T-cell (primary cell): ENCODE data around the gene SYNM. TPM values are rescaled to one million over a fixed set of nuclear protein-coding genes. Genes with fewer than 3 reads are reported as not detected.

Source experiments
- ATAC-seq, 4 experiments: fragments of 200-7000 bp in 3 of 4; fragments of 150-1000 bp in 1 of 4; cut with Tn5 transposase; replicated peaks in 1 of 4; 1 replicate in 3 of 4; 2 replicates in 1 of 4; pipeline ENCODE4 v1.10.0; 2021; ENCODE audit warnings: moderate library complexity in 3 of 4, mild to moderate bottlenecking in 2 of 4, moderate number of reproducible peaks in 1 of 4
- CTCF ChIA-PET, 2 donors: fragments of 300-600 bp; sonication (Branson Sonifier 250); formaldehyde crosslinking; loops; one replicate each; lab custom pipeline; 2022; ENCODE audit warnings: antibody characterized with exemption in 2 of 2; lab: Charles Lee
- POLR2A ChIA-PET, 2 donors: fragments of 300-600 bp; sonication (Branson Sonifier 250); formaldehyde crosslinking; loops; one replicate each; lab custom pipeline; 2022; ENCODE audit warnings: antibody characterized with exemption in 2 of 2; lab: Charles Lee
- DNase-seq, 35 experiments: peaks; one replicate each; pipeline versions ENCODE4 v3.0.0 to v3.0.0-alpha.2; 2013 to 2023
- H3K27ac ChIP-seq: one replicate; pipeline ENCODE4 v1.5.1; 2013; ENCODE audit warnings: low read length
- H3K27me3 ChIP-seq, 2 experiments: replicated peaks in 1 of 2; 1 replicate in 1 of 2; 2 replicates in 1 of 2; pipeline versions ENCODE4 v1.6.1 to v1.7.0; 2013; ENCODE audit warnings: low read length in 1 of 2, mixed read lengths in 1 of 2; ENCODE audit not compliant: control insufficient read depth in 2 of 2, insufficient read depth in 2 of 2; ENCODE audit errors: extremely low read depth in 1 of 2
- H3K36me3 ChIP-seq, 2 donors: 1 replicate in 1 of 2; 2 replicates in 1 of 2; pipeline versions ENCODE4 v1.6.1 to v1.7.0; 2013; ENCODE audit warnings: low read length in 1 of 2; ENCODE audit not compliant: control insufficient read depth in 2 of 2, insufficient read depth in 1 of 2; ENCODE audit errors: extremely low read depth in 1 of 2
- H3K4me1 ChIP-seq, 2 experiments: 1 replicate in 1 of 2; 2 replicates in 1 of 2; pipeline versions ENCODE4 v1.6.1 to v1.7.0; 2013; ENCODE audit warnings: low read length in 2 of 2, mixed read lengths in 1 of 2; ENCODE audit not compliant: insufficient read depth in 2 of 2, control insufficient read depth in 1 of 2; ENCODE audit errors: extremely low read depth in 1 of 2
- H3K4me3 ChIP-seq, 2 donors: 1 replicate in 1 of 2; 2 replicates in 1 of 2; pipeline versions ENCODE4 v1.5.1 to v1.7.0; 2013; ENCODE audit warnings: mild to moderate bottlenecking in 2 of 2, low read length in 1 of 2, moderate library complexity in 1 of 2; ENCODE audit not compliant: control insufficient read depth in 1 of 2; ENCODE audit errors: extremely low read depth in 1 of 2
- H3K9me3 ChIP-seq: 2 replicates; pipeline ENCODE4 v1.7.0; 2013
- H3K27ac Mint-ChIP-seq, 2 donors: one replicate each; pipeline ENCODE4 v1.8.0; 2020 to 2021; ENCODE audit warnings: mild to moderate bottlenecking in 2 of 2, mixed read lengths in 2 of 2
- H3K27me3 Mint-ChIP-seq, 2 donors: one replicate each; pipeline ENCODE4 v1.8.0; 2021 to 2022; ENCODE audit warnings: mixed read lengths in 2 of 2
- H3K36me3 Mint-ChIP-seq: one replicate; pipeline ENCODE4 v1.8.0; 2021; ENCODE audit warnings: mixed read lengths
- H3K4me1 Mint-ChIP-seq, 3 donors: one replicate each; pipeline ENCODE4 v1.8.0; 2020 to 2022; ENCODE audit warnings: mixed read lengths in 3 of 3, mild to moderate bottlenecking in 1 of 3
- H3K4me3 Mint-ChIP-seq, 3 donors: one replicate each; pipeline ENCODE4 v1.8.0; 2020 to 2022; ENCODE audit warnings: mild to moderate bottlenecking in 3 of 3, mixed read lengths in 3 of 3, moderate library complexity in 3 of 3
- H3K9me3 Mint-ChIP-seq, 3 donors: one replicate each; pipeline ENCODE4 v1.8.0; 2020 to 2022; ENCODE audit warnings: mixed read lengths in 3 of 3
- WGBS: methylation state at CpG from one replicate; pipeline ENCODE4 v1.1.5; 2013; ENCODE audit warnings: missing lambda C conversion rate; ENCODE audit not compliant: insufficient coverage; 5-methylcytosine and 5-hydroxymethylcytosine counted together
- total RNA-seq, 35 experiments: library from RNA in 6 of 35; stranded (reverse) in 6 of 35; fragments of 120-200 nt in 1 of 35; gene quantifications; one replicate each; pipeline versions ENCODE4 v1.2.1 to v1.2.4 and lab custom pipeline; 2013 to 2026

Gene SYNM
- total RNA-seq (1 to 10 TPM; 3.7 to 7.3 (median 4.2) TPM), total RNA-seq (lab: John Stamatoyannopoulos, UW) (1.4 to 50.3 (median 16.6) reads per million in 29 experiments)
- total RNA-seq (2013), result 3.5 TPM

- H3K9me3 Mint-ChIP-seq, result no peaks in the 10 kb centered on the region
- peaks cover 5 to 26% (median 18%) of the 10 kb centered on the region in 3 donors for H3K4me1 Mint-ChIP-seq
- no peak within 1 kb of the TSS for H3K27ac Mint-ChIP-seq
- ChIA-PET CTCF (interaction anchor here (0.7 to 0.9 kb wide), 2 partner anchors 9 to 599 kb away, joined by 3 read pairs; no protein-coding TSS in a partner anchor), POLR2A (interaction anchor here in 1 of 2 donors (0.6 kb wide), 1 partner anchor 13 kb away, joined by 3 read pairs; no protein-coding TSS in a partner anchor)
- H3K36me3 Mint-ChIP-seq, result no peaks in the 10 kb centered on the region
- 3% methylated on average over 91 of the region's 91 CpGs for WGBS
- peaks cover 2 to 24% of the 10 kb centered on the region in 2 experiments for H3K4me1 ChIP-seq
- peak within 1 kb of the TSS; percentile 17 to 64 for H3K4me3 ChIP-seq
- no peaks in the 10 kb centered on the region for H3K9me3 ChIP-seq
- DNase-seq, result peak in 6 of 35 experiments; percentile 7 to 51 (median 10)
- ATAC-seq, result peak; percentile 39 to 53 (median 44)
- H3K36me3 ChIP-seq, result no peaks in the 10 kb centered on the region
- H3K4me3 Mint-ChIP-seq, result peak within 1 kb of the TSS; percentile 49 to 72 (median 58)
- peaks cover 29 to 43% of the 10 kb centered on the region in 2 donors for H3K27me3 Mint-ChIP-seq
- H3K27me3 ChIP-seq, result peaks cover 0 to 55% of the 10 kb centered on the region in 2 experiments
- H3K27ac ChIP-seq, result no peak within 1 kb of the TSS
Measured at GRCh38 chr15:99104788-99105513, at the start of gene SYNM. Gene SYNM (plus strand): TSS chr15:99105080. CDS start chr15:99105200, 120 bp downstream.

GRCh38 chr15:99055555-99056134, 49.2 kb upstream of the SYNM start:
- H3K9me3 Mint-ChIP-seq, result no peaks in the 10 kb centered on the region
- H3K27ac ChIP-seq, result no peak overlapping the region
- H3K9me3 ChIP-seq, result no peaks in the 10 kb centered on the region
- DNase-seq, result no peak
- H3K4me3 Mint-ChIP-seq, result no peak overlapping the region
- peaks cover 0 to 13% of the 10 kb centered on the region in 2 experiments for H3K4me1 ChIP-seq
- no peak overlapping the region for H3K27ac Mint-ChIP-seq
- H3K27me3 ChIP-seq, result peaks cover 0 to 35% of the 10 kb centered on the region in 2 experiments
- ChIA-PET CTCF (interaction anchor here in 1 of 2 donors (0.7 to 1.2 kb wide), 2 partner anchors 25 to 511 kb away, joined by 3 to 8 read pairs; no protein-coding TSS in a partner anchor), POLR2A (no interaction called here)
- WGBS, result 100% methylated on average over 1 of the region's 6 CpGs
- H3K36me3 ChIP-seq, result no peaks in the 10 kb centered on the region
- peaks cover 12 to 30% of the 10 kb centered on the region in 2 donors for H3K27me3 Mint-ChIP-seq
- ATAC-seq, result no peak
- H3K4me1 Mint-ChIP-seq, result peaks cover 12 to 15% (median 14%) of the 10 kb centered on the region in 3 donors
- H3K36me3 Mint-ChIP-seq, result no peaks in the 10 kb centered on the region
- H3K4me3 ChIP-seq, result no peak overlapping the region

GRCh38 chr15:99057020-99057419, 47.9 kb upstream of the SYNM start:
- 78% methylated on average over 3 of the region's 4 CpGs for WGBS
- POLR2A ChIA-PET, result interaction anchor here in 1 of 2 donors (0.6 kb wide), 1 partner anchor 15 kb away, joined by 5 read pairs; no protein-coding TSS in a partner anchor
- Histone ChIP-seq H3K9me3 (no peaks in the 10 kb centered on the region), H3K36me3 (no peaks in the 10 kb centered on the region), H3K27me3 (peaks cover 0 to 45% of the 10 kb centered on the region in 2 experiments), H3K27ac (no peak overlapping the region), H3K4me3 (no peak overlapping the region), H3K4me1 (peaks cover 0 to 13% of the 10 kb centered on the region in 2 experiments)
- DNase-seq (no peak), ATAC-seq (no peak)
- H3K4me3 Mint-ChIP-seq, result no peak overlapping the region
- CTCF ChIA-PET, result interaction anchor here in 1 of 2 donors (0.5 to 0.7 kb wide), 2 partner anchors 58 to 410 kb away, joined by 3 read pairs; no protein-coding TSS in a partner anchor
- no peak overlapping the region for H3K27ac Mint-ChIP-seq
- peaks cover 9 to 15% (median 14%) of the 10 kb centered on the region in 3 donors for H3K4me1 Mint-ChIP-seq
- H3K36me3 Mint-ChIP-seq, result no peaks in the 10 kb centered on the region
- peaks cover 25 to 44% of the 10 kb centered on the region in 2 donors for H3K27me3 Mint-ChIP-seq
- no peaks in the 10 kb centered on the region for H3K9me3 Mint-ChIP-seq

- H3K9me3 ChIP-seq, result no peaks in the 10 kb centered on the region
- peaks cover 0 to 47% of the 10 kb centered on the region in 2 experiments for H3K27me3 ChIP-seq
- Mint-ChIP-seq H3K27ac (no peak overlapping the region), H3K4me1 (peaks cover 4 to 11% (median 10%) of the 10 kb centered on the region in 3 donors), H3K36me3 (no peaks in the 10 kb centered on the region), H3K9me3 (no peaks in the 10 kb centered on the region), H3K27me3 (peaks cover 31 to 49% of the 10 kb centered on the region in 2 donors), H3K4me3 (peak overlapping the region; percentile 51 to 73 (median 62))
- ChIA-PET CTCF (interaction anchor here (0.5 to 0.6 kb wide), 2 partner anchors 58 to 544 kb away, joined by 3 to 4 read pairs; no protein-coding TSS in a partner anchor), POLR2A (interaction anchor here in 1 of 2 donors (0.6 kb wide), 1 partner anchor 17 kb away, joined by 5 read pairs; no protein-coding TSS in a partner anchor)
- H3K36me3 ChIP-seq, result no peaks in the 10 kb centered on the region
- peaks cover 0 to 13% of the 10 kb centered on the region in 2 experiments for H3K4me1 ChIP-seq
- ATAC-seq (no peak), DNase-seq (no peak)
- 77% methylated on average over 17 of the region's 20 CpGs for WGBS
- no peak overlapping the region for H3K4me3 ChIP-seq
- no peak overlapping the region for H3K27ac ChIP-seq
Measured at GRCh38 chr15:99057697-99058420, 47.0 kb upstream of the SYNM start.

GRCh38 chr15:99058421-99058870, 46.4 kb upstream of the SYNM start:
- 57% methylated on average over 22 of the region's 27 CpGs for WGBS
- no peak overlapping the region for H3K27ac ChIP-seq
- CTCF ChIA-PET, result interaction anchor here (0.6 to 1.6 kb wide), 5 partner anchors 10 to 397 kb away, joined by 3 to 6 read pairs (median 3); no protein-coding TSS in a partner anchor
- DNase-seq, result no peak
- H3K27me3 Mint-ChIP-seq, result peaks cover 33 to 52% of the 10 kb centered on the region in 2 donors
- POLR2A ChIA-PET, result interaction anchor here in 1 of 2 donors (0.6 kb wide), 1 partner anchor 360 kb away, joined by 5 read pairs; no protein-coding TSS in a partner anchor
- H3K36me3 ChIP-seq, result no peaks in the 10 kb centered on the region
- H3K27me3 ChIP-seq, result peaks cover 0 to 47% of the 10 kb centered on the region in 2 experiments
- peak overlapping the region; percentile 51 to 73 (median 62) for H3K4me3 Mint-ChIP-seq
- ATAC-seq, result peak in 1 of 4 experiments; percentile 23
- peaks cover 4 to 11% (median 10%) of the 10 kb centered on the region in 3 donors for H3K4me1 Mint-ChIP-seq
- no peaks in the 10 kb centered on the region for H3K36me3 Mint-ChIP-seq
- H3K4me1 ChIP-seq, result peaks cover 0 to 13% of the 10 kb centered on the region in 2 experiments
- no peaks in the 10 kb centered on the region for H3K9me3 Mint-ChIP-seq
- H3K4me3 ChIP-seq, result peak overlapping the region; percentile 19 to 35
- no peaks in the 10 kb centered on the region for H3K9me3 ChIP-seq
- H3K27ac Mint-ChIP-seq, result no peak overlapping the region
